Epithelial cell of esophagus (primary cell): ENCODE results near the gene SLC26A11.

Experiments used
- DNase-seq: peaks from one replicate; pipeline ENCODE4 v3.0.0; 2010; ENCODE audit warnings: low read depth
- H3K4me3 ChIP-seq: 2 replicates; pipeline ENCODE4 v1.5.1; 2011; ENCODE audit warnings: mild to moderate bottlenecking, low read length, control low read depth
- CTCF ChIP-seq: IDR thresholded peaks from 2 replicates; pipeline ENCODE4 v1.5.1; 2011; ENCODE audit warnings: low read depth, mild to moderate bottlenecking, low read length, control low read depth, inconsistent platforms; ENCODE audit not compliant: insufficient read depth; ENCODE audit errors: missing control alignments

The SLC26A11 gene

GRCh38 chr17:80216473-80217456 is 3.5 kb upstream of the SLC26A11 start:
- no peak overlapping the region for H3K4me3 ChIP-seq
- no peak for TF ChIP-seq CTCF
- no peak for DNase-seq

- DNase-seq, result no peak
- no peak overlapping the region for H3K4me3 ChIP-seq
- TF ChIP-seq CTCF, result no peak
These were observed 2.4 kb upstream of the SLC26A11 start for GRCh38 chr17:80217703-80218362.

- H3K4me3 ChIP-seq, result no peak overlapping the region
- no peak for DNase-seq
- TF ChIP-seq CTCF, result no peak
These were observed 1.8 kb upstream of the SLC26A11 start for GRCh38 chr17:80218391-80218790.

- TF ChIP-seq CTCF, result no peak
- peak overlapping the region; percentile 74 for H3K4me3 ChIP-seq
- DNase-seq, result peak; percentile 52
These were observed 1.0 kb upstream of the SLC26A11 start for GRCh38 chr17:80219013-80219762.

GRCh38 chr17:80219763-80220053 is 519 bp upstream of the SLC26A11 start:
- TF ChIP-seq CTCF, result no peak
- DNase-seq, result no peak
- H3K4me3 ChIP-seq, result peak overlapping the region; percentile 74

- peak overlapping the region; percentile 74 for H3K4me3 ChIP-seq
- DNase-seq, result no peak
- TF ChIP-seq CTCF, result no peak
These were observed 549 bp downstream of the SLC26A11 start for GRCh38 chr17:80220736-80221215.
